Stimulated activated memory B cell treated with anti-CD40 and anti-IgM and Interleukin-4, amounts not matched to agents 10 μg/mL and 1 μg/mL and 100 μg/mL, for 72 hours (primary cell): ENCODE data around the gene ARHGEF28.
A peak's percentile ranks its signal among the peaks of the same experiment; 100 is the strongest.

Experiments
- ATAC-seq: fragments of 150-1000 bp; cut with Tn5 transposase; 2 replicates; pipeline ENCODE4 v1.10.0; 2021
- H3K27ac Mint-ChIP-seq: one replicate; pipeline ENCODE4 v1.8.0; 2022; ENCODE audit warnings: mild to moderate bottlenecking, mixed read lengths
- H3K27me3 Mint-ChIP-seq: one replicate; pipeline ENCODE4 v1.8.0; 2022; ENCODE audit warnings: mixed read lengths
- H3K36me3 Mint-ChIP-seq: one replicate; pipeline ENCODE4 v1.8.0; 2022; ENCODE audit warnings: mixed read lengths
- H3K4me1 Mint-ChIP-seq: one replicate; pipeline ENCODE4 v1.8.0; 2022; ENCODE audit warnings: mixed read lengths
- H3K4me3 Mint-ChIP-seq: one replicate; pipeline ENCODE4 v1.8.0; 2022; ENCODE audit warnings: mild to moderate bottlenecking, moderate library complexity, mixed read lengths
- H3K9me3 Mint-ChIP-seq: one replicate; pipeline ENCODE4 v1.8.0; 2022; ENCODE audit warnings: mixed read lengths

The ARHGEF28 gene

GRCh38 chr5:73637565-73637964, 11.6 kb downstream of the ARHGEF28 start:
- no peaks in the 10 kb centered on the region for H3K9me3 Mint-ChIP-seq

GRCh38 chr5:73638344-73639095, 12.5 kb downstream of the ARHGEF28 start:
- Mint-ChIP-seq H3K27ac (no peak overlapping the region), H3K27me3 (peaks cover 8% of the 10 kb centered on the region), H3K9me3 (no peaks in the 10 kb centered on the region), H3K4me1 (no peaks in the 10 kb centered on the region), H3K36me3 (no peaks in the 10 kb centered on the region), H3K4me3 (no peak overlapping the region)
- ATAC-seq, result no peak

More at GRCh38 chr5:73637565-73637964, 11.6 kb downstream of the ARHGEF28 start:
- Mint-ChIP-seq H3K4me3 (no peak overlapping the region), H3K4me1 (no peaks in the 10 kb centered on the region), H3K27ac (no peak overlapping the region), H3K36me3 (no peaks in the 10 kb centered on the region), H3K27me3 (peaks cover 8% of the 10 kb centered on the region)
- no peak for ATAC-seq

DNA sequence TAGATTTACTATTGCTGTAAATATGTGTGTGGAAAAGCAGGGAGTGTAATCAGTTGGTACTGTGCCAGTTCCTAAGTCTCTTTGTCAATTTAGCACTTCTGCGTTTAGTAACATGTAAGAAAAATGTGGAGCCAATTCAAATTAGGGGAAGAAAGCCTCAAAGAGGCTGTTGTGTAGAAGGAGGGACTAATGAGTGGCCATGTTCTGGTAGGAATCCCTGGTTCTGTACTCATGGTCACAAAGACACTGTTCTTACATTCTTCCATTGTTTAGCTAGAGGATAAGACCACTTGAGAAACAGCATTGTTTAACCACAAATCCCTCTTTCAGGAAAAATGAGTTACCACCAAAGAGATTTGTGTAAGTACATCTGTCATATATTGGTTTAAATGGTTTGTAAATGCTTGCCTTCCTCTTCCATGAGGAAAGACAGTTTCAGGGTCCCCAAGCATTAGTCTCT, 14.9 kb downstream of the ARHGEF28 start:
- Mint-ChIP-seq H3K27me3 (peaks cover 21% of the 10 kb centered on the region), H3K36me3 (no peaks in the 10 kb centered on the region), H3K27ac (no peak overlapping the region), H3K4me3 (no peak overlapping the region), H3K4me1 (no peaks in the 10 kb centered on the region), H3K9me3 (no peaks in the 10 kb centered on the region)
- no peak for ATAC-seq

GRCh38 chr5:73641811-73642210, 15.8 kb downstream of the ARHGEF28 start:
- Mint-ChIP-seq H3K4me3 (no peak overlapping the region), H3K27ac (no peak overlapping the region), H3K9me3 (no peaks in the 10 kb centered on the region), H3K36me3 (no peaks in the 10 kb centered on the region), H3K27me3 (peaks cover 30% of the 10 kb centered on the region), H3K4me1 (no peaks in the 10 kb centered on the region)
- no peak for ATAC-seq

- no peak for ATAC-seq
- Mint-ChIP-seq H3K36me3 (no peaks in the 10 kb centered on the region), H3K4me3 (no peak overlapping the region), H3K4me1 (no peaks in the 10 kb centered on the region), H3K27ac (no peak overlapping the region), H3K9me3 (no peaks in the 10 kb centered on the region), H3K27me3 (peaks cover 26% of the 10 kb centered on the region)
Observed at GRCh38 chr5:73642344-73642743, 16.3 kb downstream of the ARHGEF28 start.

- Mint-ChIP-seq H3K4me3 (no peak overlapping the region), H3K36me3 (no peaks in the 10 kb centered on the region), H3K9me3 (no peaks in the 10 kb centered on the region), H3K27ac (no peak overlapping the region), H3K27me3 (peaks cover 23% of the 10 kb centered on the region), H3K4me1 (no peaks in the 10 kb centered on the region)
- ATAC-seq, result no peak
Observed at GRCh38 chr5:73644385-73644963, 18.5 kb downstream of the ARHGEF28 start.

- Mint-ChIP-seq H3K9me3 (no peaks in the 10 kb centered on the region), H3K4me3 (no peak overlapping the region), H3K4me1 (no peaks in the 10 kb centered on the region), H3K27me3 (peaks cover 31% of the 10 kb centered on the region), H3K27ac (no peak overlapping the region), H3K36me3 (no peaks in the 10 kb centered on the region)
- no peak for ATAC-seq
Observed at GRCh38 chr5:73647721-73648120, 21.7 kb downstream of the ARHGEF28 start.

DNA sequence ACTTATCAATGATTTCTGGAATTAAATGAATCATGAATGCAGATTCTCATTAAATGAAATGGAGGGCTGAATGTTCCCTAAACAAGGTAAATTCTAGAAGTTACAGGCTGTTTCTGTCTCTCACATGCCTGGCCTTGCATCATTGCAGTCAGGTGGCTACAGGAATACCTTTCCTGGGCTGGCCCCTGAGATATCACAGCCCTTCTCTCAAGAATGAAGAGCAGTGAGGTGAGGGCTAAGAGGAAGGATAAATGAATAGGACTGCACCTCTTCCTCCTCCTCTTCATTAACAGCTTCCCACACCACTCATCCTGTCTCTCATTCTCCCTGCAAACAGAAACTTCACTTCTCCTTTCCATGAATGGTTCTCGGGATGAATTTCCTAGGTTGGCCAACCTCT, 22.5 kb downstream of the ARHGEF28 start:
- Mint-ChIP-seq H3K27ac (no peak overlapping the region), H3K9me3 (no peaks in the 10 kb centered on the region), H3K36me3 (no peaks in the 10 kb centered on the region), H3K4me3 (no peak overlapping the region), H3K27me3 (peaks cover 31% of the 10 kb centered on the region), H3K4me1 (no peaks in the 10 kb centered on the region)
- ATAC-seq, result no peak

GRCh38 chr5:73649926-73650325, 23.9 kb downstream of the ARHGEF28 start:
- Mint-ChIP-seq H3K27me3 (peaks cover 23% of the 10 kb centered on the region), H3K4me3 (no peak overlapping the region), H3K36me3 (no peaks in the 10 kb centered on the region), H3K9me3 (no peaks in the 10 kb centered on the region), H3K4me1 (peaks cover 5% of the 10 kb centered on the region), H3K27ac (no peak overlapping the region)
- ATAC-seq, result no peak

DNA sequence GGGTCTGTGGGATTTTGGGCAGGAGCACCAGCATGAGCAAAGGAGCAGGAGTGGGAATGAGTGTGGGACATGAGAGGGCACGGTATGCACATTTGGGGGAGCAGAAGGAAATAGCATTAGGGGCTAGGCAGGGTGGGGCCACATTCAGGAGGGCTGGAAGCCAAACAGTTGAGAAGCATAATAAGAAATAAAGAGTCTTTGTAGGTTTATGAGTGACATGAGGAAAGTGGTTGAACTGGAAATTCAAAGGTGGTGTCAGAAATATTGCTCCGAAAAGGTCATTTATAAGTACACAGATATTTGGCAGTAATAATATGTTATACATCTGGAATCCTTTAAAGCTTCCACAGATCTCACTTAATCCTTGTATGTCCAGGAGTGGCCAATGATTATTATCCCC, 26.4 kb downstream of the ARHGEF28 start:
- no peaks in the 10 kb centered on the region for H3K9me3 Mint-ChIP-seq
- peaks cover 8% of the 10 kb centered on the region for H3K27me3 Mint-ChIP-seq
- no peak overlapping the region for H3K27ac Mint-ChIP-seq
- ATAC-seq, result no peak
- H3K4me1 Mint-ChIP-seq, result peaks cover 5% of the 10 kb centered on the region
- no peaks in the 10 kb centered on the region for H3K36me3 Mint-ChIP-seq
- no peak overlapping the region for H3K4me3 Mint-ChIP-seq

GRCh38 chr5:73654171-73654811, 28.3 kb downstream of the ARHGEF28 start:
- peak; percentile 64 for ATAC-seq
- Mint-ChIP-seq H3K4me1 (peaks cover 5% of the 10 kb centered on the region), H3K27me3 (peaks cover 8% of the 10 kb centered on the region), H3K4me3 (no peak overlapping the region), H3K27ac (peak overlapping the region; percentile 51), H3K9me3 (no peaks in the 10 kb centered on the region), H3K36me3 (no peaks in the 10 kb centered on the region)

DNA sequence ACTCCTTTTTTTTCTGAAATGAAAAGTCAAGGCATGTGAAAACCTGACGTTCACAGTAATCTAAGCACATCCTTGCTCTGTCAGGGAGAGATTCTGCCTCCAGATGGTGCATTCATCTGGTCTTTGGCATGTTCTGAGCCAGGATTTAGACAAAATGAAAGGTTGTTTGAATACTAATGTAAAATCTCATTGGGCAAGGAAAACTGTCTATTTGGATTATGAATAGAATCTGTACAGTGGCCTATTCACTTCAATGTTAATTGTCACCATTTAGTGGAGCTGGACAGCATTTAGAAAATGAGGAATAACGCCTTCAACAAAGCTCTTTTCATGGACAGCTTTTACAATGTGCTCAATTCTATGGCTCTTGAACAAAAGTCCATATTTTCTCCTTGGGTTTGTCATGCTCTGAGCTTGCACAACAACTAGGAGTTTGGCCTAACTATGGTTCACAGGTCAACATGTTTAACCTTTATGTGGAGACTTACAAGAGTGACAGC, 28.9 kb downstream of the ARHGEF28 start:
- peaks cover 5% of the 10 kb centered on the region for H3K4me1 Mint-ChIP-seq
- no peak overlapping the region for H3K4me3 Mint-ChIP-seq
- H3K27me3 Mint-ChIP-seq, result peaks cover 8% of the 10 kb centered on the region
- H3K36me3 Mint-ChIP-seq, result no peaks in the 10 kb centered on the region
- ATAC-seq, result no peak
- no peak overlapping the region for H3K27ac Mint-ChIP-seq
- H3K9me3 Mint-ChIP-seq, result no peaks in the 10 kb centered on the region

DNA sequence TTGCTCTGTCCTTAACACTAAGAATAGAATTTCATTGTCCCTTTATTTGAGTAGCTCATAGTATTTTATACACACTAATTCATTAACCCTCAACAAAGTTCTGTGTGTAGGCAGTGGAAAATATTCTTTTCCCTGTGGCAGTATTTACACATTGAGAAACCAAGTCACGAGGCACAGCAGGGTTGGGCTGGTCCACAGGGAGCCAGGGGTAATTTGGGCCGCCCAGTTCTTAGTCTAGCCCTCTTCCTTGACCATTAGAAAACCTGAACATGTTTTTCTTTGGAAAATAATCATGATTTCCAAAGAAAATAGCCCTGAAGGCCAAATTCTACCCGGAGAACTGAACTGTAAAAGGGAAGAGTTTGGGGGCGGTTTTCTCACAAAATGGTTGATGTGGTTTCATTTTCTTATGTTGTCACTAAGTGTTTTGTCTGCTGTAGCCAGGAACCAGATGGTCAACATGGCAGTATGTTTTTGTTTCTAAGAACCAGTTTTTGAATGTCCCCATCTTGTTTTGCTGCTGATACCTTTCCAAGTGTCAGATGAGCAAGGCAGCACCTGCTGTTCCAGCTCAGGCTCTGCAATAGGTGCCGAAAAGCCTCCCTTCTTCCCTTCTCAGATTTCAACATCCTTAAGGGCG, 29.6 kb downstream of the ARHGEF28 start:
- no peak overlapping the region for H3K4me3 Mint-ChIP-seq
- H3K27ac Mint-ChIP-seq, result no peak overlapping the region
- peaks cover 8% of the 10 kb centered on the region for H3K27me3 Mint-ChIP-seq
- peaks cover 5% of the 10 kb centered on the region for H3K4me1 Mint-ChIP-seq
- H3K36me3 Mint-ChIP-seq, result no peaks in the 10 kb centered on the region
- no peak for ATAC-seq
- H3K9me3 Mint-ChIP-seq, result no peaks in the 10 kb centered on the region

- Mint-ChIP-seq H3K36me3 (no peaks in the 10 kb centered on the region), H3K4me3 (no peak overlapping the region), H3K27ac (no peak overlapping the region), H3K4me1 (no peaks in the 10 kb centered on the region), H3K27me3 (no peaks in the 10 kb centered on the region), H3K9me3 (no peaks in the 10 kb centered on the region)
- no peak for ATAC-seq
Observed at GRCh38 chr5:73661753-73662152, 35.8 kb downstream of the ARHGEF28 start.

- Mint-ChIP-seq H3K36me3 (no peaks in the 10 kb centered on the region), H3K27ac (no peak overlapping the region)
Observed at GRCh38 chr5:73663161-73663859, 37.3 kb downstream of the ARHGEF28 start.

More at GRCh38 chr5:73663161-73663859, 37.3 kb downstream of the ARHGEF28 start:
- Mint-ChIP-seq H3K4me3 (no peak overlapping the region), H3K4me1 (no peaks in the 10 kb centered on the region), H3K9me3 (no peaks in the 10 kb centered on the region), H3K27me3 (no peaks in the 10 kb centered on the region)
- no peak for ATAC-seq
